HL-60 (cell line): ENCODE results near the gene RTP2.

Experiments used
- POLR2AphosphoS5 ChIP-seq: IDR thresholded peaks from 2 replicates; pipeline ENCODE4 v1.6.1; 2012; ENCODE audit warnings: low read depth
- TF ChIP-seq, protein P1 (sequence below): IDR thresholded peaks from one replicate; pipeline ENCODE4 v1.5.1; 2011; ENCODE audit warnings: low read length, control low read depth, inconsistent platforms; ENCODE audit not compliant: insufficient read depth

DNA sequence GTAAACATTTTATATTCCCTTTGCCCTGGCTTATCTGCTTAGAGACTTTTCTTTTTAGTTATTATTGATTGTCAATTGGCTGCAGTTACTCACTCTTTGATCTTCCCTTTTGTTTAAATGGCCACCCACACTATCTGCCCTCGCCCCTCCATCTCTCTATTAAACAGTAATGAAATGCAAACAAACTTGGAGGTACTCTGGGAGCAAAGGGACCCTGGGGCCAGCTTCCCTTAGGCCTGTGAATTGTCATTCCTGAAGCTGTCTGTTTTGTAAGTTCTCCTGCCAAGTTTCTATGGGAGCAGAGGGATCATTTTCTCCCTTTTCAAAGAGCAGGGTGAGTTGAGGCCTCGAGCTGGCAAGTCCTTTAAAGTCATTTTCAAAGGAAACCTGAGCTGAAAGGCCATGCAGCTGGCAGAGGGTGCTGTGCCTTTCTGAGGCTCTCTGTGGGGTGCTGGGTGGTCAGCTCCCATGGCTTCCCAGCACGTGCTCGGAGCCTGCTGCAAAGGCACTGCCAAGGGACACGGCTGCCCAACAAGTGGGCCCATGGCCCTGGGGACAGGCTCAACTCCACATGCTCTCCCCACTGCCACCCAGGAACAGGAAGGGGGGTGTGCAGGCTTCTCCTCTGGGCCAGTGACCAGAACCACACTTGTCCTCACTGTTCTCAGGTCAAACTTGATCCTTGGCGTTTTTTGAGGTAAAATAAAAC is 17.4 kb upstream of the RTP2 start:
- TF ChIP-seq, protein P1, sequence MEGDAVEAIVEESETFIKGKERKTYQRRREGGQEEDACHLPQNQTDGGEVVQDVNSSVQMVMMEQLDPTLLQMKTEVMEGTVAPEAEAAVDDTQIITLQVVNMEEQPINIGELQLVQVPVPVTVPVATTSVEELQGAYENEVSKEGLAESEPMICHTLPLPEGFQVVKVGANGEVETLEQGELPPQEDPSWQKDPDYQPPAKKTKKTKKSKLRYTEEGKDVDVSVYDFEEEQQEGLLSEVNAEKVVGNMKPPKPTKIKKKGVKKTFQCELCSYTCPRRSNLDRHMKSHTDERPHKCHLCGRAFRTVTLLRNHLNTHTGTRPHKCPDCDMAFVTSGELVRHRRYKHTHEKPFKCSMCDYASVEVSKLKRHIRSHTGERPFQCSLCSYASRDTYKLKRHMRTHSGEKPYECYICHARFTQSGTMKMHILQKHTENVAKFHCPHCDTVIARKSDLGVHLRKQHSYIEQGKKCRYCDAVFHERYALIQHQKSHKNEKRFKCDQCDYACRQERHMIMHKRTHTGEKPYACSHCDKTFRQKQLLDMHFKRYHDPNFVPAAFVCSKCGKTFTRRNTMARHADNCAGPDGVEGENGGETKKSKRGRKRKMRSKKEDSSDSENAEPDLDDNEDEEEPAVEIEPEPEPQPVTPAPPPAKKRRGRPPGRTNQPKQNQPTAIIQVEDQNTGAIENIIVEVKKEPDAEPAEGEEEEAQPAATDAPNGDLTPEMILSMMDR: no peak
- no peak for TF ChIP-seq POLR2AphosphoS5
